GM19455 (cell line): ENCODE results near the gene SAG.
A peak's percentile ranks its signal among the peaks of the same experiment; 100 is the strongest.
"Not testable (repeated sequence)": the region's sequence is repeated elsewhere in the genome, so short reads cannot be mapped to it uniquely, and the experiment has no call there.

Source experiments
- ATAC-seq: cut with Tn5 transposase; IDR thresholded peaks from one replicate; pipeline ENCODE4 v1.9.1; 2021; ENCODE audit not compliant: unreplicated experiment

The SAG gene

GRCh38 chr2:233354500-233354924 is 46.9 kb downstream of the SAG start:
- ATAC-seq: peak; percentile 43

GRCh38 chr2:233354971-233355574 is 47.5 kb downstream of the SAG start:
- ATAC-seq: peak; percentile 2

GRCh38 chr2:233355916-233356315 is 48.3 kb downstream of the SAG start:
- no peak for ATAC-seq

GRCh38 chr2:233356546-233357308 is 49.1 kb downstream of the SAG start:
- no peak for ATAC-seq

- ATAC-seq: no peak
These were observed 50.7 kb downstream of the SAG start for GRCh38 chr2:233358335-233358734.

- no peak for ATAC-seq
These were observed 51.3 kb downstream of the SAG start for GRCh38 chr2:233358947-233359346.

GRCh38 chr2:233359823-233360222 is 52.2 kb downstream of the SAG start:
- ATAC-seq: no peak

GRCh38 chr2:233360771-233361176 is 53.2 kb downstream of the SAG start:
- ATAC-seq: no peak

- ATAC-seq: no peak
These were observed 53.7 kb downstream of the SAG start for GRCh38 chr2:233361297-233361696.

GRCh38 chr2:233362742-233363141 is 55.1 kb downstream of the SAG start:
- ATAC-seq: no peak

- ATAC-seq: peak; percentile 69
These were observed 56.2 kb downstream of the SAG start for GRCh38 chr2:233363744-233364235.

GRCh38 chr2:233365861-233366520 is 58.4 kb downstream of the SAG start:
- no peak for ATAC-seq

GRCh38 chr2:233367586-233367985 is 60.0 kb downstream of the SAG start:
- no peak for ATAC-seq

GRCh38 chr2:233368756-233369155 is 61.1 kb downstream of the SAG start:
- no peak for ATAC-seq

GRCh38 chr2:233369462-233369861 is 61.8 kb downstream of the SAG start:
- ATAC-seq: no peak

- no peak for ATAC-seq
These were observed 62.5 kb downstream of the SAG start for GRCh38 chr2:233369897-233370685.

GRCh38 chr2:233371641-233372040 is 64.0 kb downstream of the SAG start:
- no peak for ATAC-seq

- no peak for ATAC-seq
These were observed 65.2 kb downstream of the SAG start for GRCh38 chr2:233372855-233373254.

GRCh38 chr2:233373316-233373715 is 65.7 kb downstream of the SAG start:
- no peak for ATAC-seq

GRCh38 chr2:233374776-233375175 is 67.2 kb downstream of the SAG start:
- ATAC-seq: not testable (repeated sequence)
